Activated CD4-positive, CD25-positive, alpha-beta regulatory T cell treated with anti-CD3 and anti-CD28 coated beads, Interleukin-2, amount 50 U/mL, for 16 hours (primary cell): ENCODE measurements around the gene REM2.
A peak's percentile ranks its signal among the peaks of the same experiment; 100 is the strongest.

Experiments used
- DNase-seq: peaks from one replicate; pipeline ENCODE4 v3.0.0-alpha.2; 2020; ENCODE audit warnings: low read depth, low spot score

The REM2 gene

GRCh38 chr14:22872833-22873520, 10.0 kb upstream of the REM2 start:
- no peak for DNase-seq

- DNase-seq, result no peak
Observed at GRCh38 chr14:22875003-22875747, 7.8 kb upstream of the REM2 start.

- DNase-seq, result no peak
Observed at GRCh38 chr14:22875748-22876319, 7.2 kb upstream of the REM2 start.

GRCh38 chr14:22877000-22877501, 6.0 kb upstream of the REM2 start:
- DNase-seq, result no peak

GRCh38 chr14:22878271-22879246, 4.5 kb upstream of the REM2 start:
- DNase-seq, result no peak

- no peak for DNase-seq
Observed at GRCh38 chr14:22882064-22882463, 958 bp upstream of the REM2 start.

GRCh38 chr14:22882529-22883172, 371 bp upstream of the REM2 start:
- no peak for DNase-seq

GRCh38 chr14:22884076-22884737, 1.2 kb downstream of the REM2 start:
- DNase-seq, result no peak

GRCh38 chr14:22884738-22885523, 1.9 kb downstream of the REM2 start:
- DNase-seq, result no peak

- no peak for DNase-seq
Observed at GRCh38 chr14:22885975-22886374, 3.0 kb downstream of the REM2 start.

GRCh38 chr14:22886500-22887259, 3.7 kb downstream of the REM2 start:
- DNase-seq, result peak; percentile 51

GRCh38 chr14:22887260-22887989, 4.4 kb downstream of the REM2 start:
- no peak for DNase-seq

GRCh38 chr14:22887990-22888378, 5.0 kb downstream of the REM2 start:
- no peak for DNase-seq

GRCh38 chr14:22888662-22889061, 5.6 kb downstream of the REM2 start:
- DNase-seq, result no peak

- no peak for DNase-seq
Observed at GRCh38 chr14:22890416-22890815, 7.4 kb downstream of the REM2 start.

GRCh38 chr14:22892488-22892887, 9.5 kb downstream of the REM2 start:
- DNase-seq, result no peak

- DNase-seq, result no peak
Observed at GRCh38 chr14:22893706-22894105, 10.7 kb downstream of the REM2 start.

- no peak for DNase-seq
Observed at GRCh38 chr14:22895402-22895801, 12.4 kb downstream of the REM2 start.
